Smooth muscle cell of trachea (primary cell): ENCODE data around the gene TAF11L14. TPM values are rescaled to one million over a fixed set of nuclear protein-coding genes. Genes with fewer than 3 reads are reported as not detected.

Experiments used
- total RNA-seq: library from RNA; depleted of rRNA; stranded (reverse); fragments of >200 nt; gene quantifications from 2 replicates; pipeline ENCODE4 v1.2.1, GENCODE V29; 2014

Gene TAF11L14
- total RNA-seq = not detected in 2 replicates

DNA sequence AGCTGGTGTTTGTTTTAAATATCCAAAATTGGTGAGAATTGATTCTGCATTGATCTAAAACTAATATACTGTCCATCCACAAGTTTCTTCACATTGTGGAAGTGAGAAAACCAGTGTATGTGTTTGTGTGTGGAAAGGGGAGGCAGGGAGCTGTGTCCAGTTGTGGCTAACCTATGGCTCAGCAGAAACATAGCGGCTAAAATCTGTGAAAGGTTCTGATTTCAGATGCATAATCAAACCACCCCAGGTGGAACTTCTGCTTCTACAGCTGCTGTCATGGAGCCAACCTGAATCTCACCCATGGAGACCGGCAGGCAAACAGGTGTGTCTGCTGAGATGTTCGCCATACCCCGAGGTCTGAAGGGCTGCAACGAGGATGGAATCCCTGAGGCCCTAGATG, at the start of gene TAF11L14:
TSS of gene TAF11L14 (plus strand) at position 301 of the 400 bp plus-strand sequence.

DNA sequence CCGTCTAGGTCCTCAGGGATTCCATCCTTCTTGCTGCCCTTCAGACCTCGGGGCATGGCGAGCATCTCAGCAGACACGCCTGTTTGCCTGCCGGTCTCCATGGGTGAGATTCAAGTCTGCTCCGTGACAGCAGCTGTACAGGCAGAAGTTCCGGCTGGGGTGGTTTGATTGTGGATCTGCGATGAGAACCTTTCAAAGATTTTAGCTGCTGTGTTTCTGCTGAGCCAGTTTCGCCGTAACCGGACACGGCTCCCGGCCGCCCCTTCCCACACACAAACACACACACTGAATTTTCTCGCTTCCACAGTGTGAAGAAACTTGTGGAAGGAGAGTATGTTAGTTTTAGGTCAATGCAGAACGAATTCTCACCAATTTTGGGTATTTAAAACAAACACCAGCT, 48.6 kb upstream of the TAF11L14 start, which contains the start of gene TAF11L7:
TSS of gene TAF11L7 (minus strand) at position 101 of the 400 bp plus-strand sequence.

DNA sequence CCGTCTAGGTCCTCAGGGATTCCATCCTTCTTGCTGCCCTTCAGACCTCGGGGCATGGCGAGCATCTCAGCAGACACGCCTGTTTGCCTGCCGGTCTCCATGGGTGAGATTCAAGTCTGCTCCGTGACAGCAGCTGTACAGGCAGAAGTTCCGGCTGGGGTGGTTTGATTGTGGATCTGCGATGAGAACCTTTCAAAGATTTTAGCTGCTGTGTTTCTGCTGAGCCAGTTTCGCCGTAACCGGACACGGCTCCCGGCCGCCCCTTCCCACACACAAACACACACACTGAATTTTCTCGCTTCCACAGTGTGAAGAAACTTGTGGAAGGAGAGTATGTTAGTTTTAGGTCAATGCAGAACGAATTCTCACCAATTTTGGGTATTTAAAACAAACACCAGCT, 43.4 kb upstream of the TAF11L14 start, which contains the start of gene TAF11L8:
TSS of gene TAF11L8 (minus strand) at position 101 of the 400 bp plus-strand sequence.

DNA sequence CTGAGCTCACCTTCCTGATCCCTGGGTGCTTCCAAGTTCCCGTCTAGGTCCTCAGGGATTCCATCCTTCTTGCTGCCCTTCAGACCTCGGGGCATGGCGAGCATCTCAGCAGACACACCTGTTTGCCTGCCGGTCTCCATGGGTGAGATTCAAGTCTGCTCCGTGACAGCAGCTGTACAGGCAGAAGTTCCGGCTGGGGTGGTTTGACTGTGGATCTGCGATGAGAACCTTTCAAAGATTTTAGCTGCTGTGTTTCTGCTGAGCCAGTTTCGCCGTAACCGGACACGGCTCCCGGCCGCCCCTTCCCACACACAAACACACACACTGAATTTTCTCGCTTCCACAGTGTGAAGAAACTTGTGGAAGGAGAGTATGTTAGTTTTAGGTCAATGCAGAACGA, 40.0 kb upstream of the TAF11L14 start, which contains the start of gene TAF11L9:
TSS of gene TAF11L9 (minus strand) at position 140 of the 400 bp plus-strand sequence.

DNA sequence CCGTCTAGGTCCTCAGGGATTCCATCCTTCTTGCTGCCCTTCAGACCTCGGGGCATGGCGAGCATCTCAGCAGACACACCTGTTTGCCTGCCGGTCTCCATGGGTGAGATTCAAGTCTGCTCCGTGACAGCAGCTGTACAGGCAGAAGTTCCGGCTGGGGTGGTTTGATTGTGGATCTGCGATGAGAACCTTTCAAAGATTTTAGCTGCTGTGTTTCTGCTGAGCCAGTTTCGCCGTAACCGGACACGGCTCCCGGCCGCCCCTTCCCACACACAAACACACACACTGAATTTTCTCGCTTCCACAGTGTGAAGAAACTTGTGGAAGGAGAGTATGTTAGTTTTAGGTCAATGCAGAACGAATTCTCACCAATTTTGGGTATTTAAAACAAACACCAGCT, 36.5 kb upstream of the TAF11L14 start, which contains the start of gene TAF11L10:
TSS of gene TAF11L10 (minus strand) at position 101 of the 400 bp plus-strand sequence.

DNA sequence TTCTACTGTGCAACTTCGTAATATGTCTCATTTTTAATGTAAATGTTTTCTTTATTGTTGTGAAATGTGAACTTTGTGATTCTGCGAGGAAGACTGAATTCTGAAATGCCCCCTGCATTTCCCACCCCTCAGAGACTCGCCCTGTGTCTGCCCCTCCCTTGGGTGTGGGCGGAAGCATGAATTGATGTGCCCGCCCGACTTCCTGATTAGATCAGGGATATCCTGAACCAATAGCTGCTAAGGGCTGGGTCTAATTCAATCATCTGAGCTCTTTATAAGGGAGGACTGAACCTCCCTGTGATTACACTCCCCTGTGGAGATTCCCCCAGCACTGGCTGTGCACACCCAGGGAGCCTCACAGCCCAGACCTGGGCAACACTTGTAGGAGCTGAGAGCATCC, 30.4 kb upstream of the TAF11L14 start, which contains the start of gene TAF11L11:
TSS of gene TAF11L11 (plus strand) at position 304 of the 400 bp plus-strand sequence.

DNA sequence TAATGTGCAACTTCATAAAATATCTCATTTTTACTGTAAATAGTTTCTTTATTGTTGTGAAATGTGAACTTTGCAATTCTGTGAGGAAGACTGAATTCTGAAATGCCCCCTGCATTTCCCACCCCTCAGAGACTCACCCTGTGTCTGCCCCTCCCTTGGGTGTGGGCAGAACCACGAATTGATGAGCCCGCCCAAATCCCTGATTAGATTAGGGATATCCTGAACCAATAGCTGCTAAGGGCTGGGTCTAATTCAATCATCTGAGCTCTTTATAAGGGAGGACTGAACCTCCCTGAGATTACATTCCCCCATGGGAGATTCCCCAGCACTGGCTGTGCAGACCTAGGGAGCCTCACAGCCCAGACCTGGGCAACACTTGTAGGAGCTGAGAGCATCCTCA, 24.2 kb upstream of the TAF11L14 start, which contains the start of gene TAF11L12:
TSS of gene TAF11L12 (plus strand) at position 301 of the 400 bp plus-strand sequence.

DNA sequence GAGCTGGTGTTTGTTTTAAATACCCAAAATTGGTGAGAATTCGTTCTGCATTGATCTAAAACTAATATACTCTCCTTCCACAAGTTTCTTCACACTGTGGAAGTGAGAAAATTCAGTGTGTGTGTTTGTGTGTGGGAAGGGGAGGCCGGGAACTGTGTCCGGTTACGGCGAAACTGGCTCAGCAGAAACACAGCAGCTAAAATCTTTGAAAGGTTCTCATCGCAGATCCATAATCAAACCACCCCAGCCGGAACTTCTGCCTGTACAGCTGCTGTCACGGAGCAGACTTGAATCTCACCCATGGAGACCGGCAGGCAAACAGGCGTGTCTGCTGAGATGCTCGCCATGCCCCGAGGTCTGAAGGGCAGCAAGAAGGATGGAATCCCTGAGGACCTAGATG, 2.5 kb upstream of the TAF11L14 start, which contains the start of gene TAF11L13:
TSS of gene TAF11L13 (plus strand) at position 301 of the 400 bp plus-strand sequence.

Other genes with a start within 250 kb of the TAF11L14 start
- gene TAF11L2, start 136.2 kb upstream of the TAF11L14 start, total RNA-seq = not detected in 2 replicates
- not detected in 2 replicates for gene TAF11L3, start 116.1 kb upstream of the TAF11L14 start, total RNA-seq
- gene TAF11L4, start 112.7 kb upstream of the TAF11L14 start, total RNA-seq = not detected in 2 replicates
- not detected in 2 replicates for gene TAF11L5, start 109.2 kb upstream of the TAF11L14 start, total RNA-seq
- gene TAF11L6, start 105.8 kb upstream of the TAF11L14 start, total RNA-seq = not detected in 2 replicates
- not detected in 2 replicates for gene TAF11L7, start 48.7 kb upstream of the TAF11L14 start, total RNA-seq
- gene TAF11L8, start 43.5 kb upstream of the TAF11L14 start, total RNA-seq = not detected in 2 replicates
- gene TAF11L9, start 40.1 kb upstream of the TAF11L14 start, total RNA-seq = not detected in 2 replicates
- not detected in 2 replicates for gene TAF11L10, start 36.6 kb upstream of the TAF11L14 start, total RNA-seq
- not detected in 2 replicates for gene TAF11L11, start 30.3 kb upstream of the TAF11L14 start, total RNA-seq
- gene TAF11L12, start 24.1 kb upstream of the TAF11L14 start, total RNA-seq = not detected in 2 replicates
- gene TAF11L13, start 2.4 kb upstream of the TAF11L14 start, total RNA-seq = not detected in 2 replicates